NCI-H1694 treated with DMSO at 0.1 percent for 48 hours (cell line): ENCODE results near the gene LRMDA.
"Not testable (repeated sequence)": the region's sequence is repeated elsewhere in the genome, so short reads cannot be mapped to it uniquely, and the experiment has no call there.

Experiments
- DNase-seq: peaks from one replicate; lab custom pipeline; 2025; lab: John Stamatoyannopoulos, UW

The LRMDA gene

DNA sequence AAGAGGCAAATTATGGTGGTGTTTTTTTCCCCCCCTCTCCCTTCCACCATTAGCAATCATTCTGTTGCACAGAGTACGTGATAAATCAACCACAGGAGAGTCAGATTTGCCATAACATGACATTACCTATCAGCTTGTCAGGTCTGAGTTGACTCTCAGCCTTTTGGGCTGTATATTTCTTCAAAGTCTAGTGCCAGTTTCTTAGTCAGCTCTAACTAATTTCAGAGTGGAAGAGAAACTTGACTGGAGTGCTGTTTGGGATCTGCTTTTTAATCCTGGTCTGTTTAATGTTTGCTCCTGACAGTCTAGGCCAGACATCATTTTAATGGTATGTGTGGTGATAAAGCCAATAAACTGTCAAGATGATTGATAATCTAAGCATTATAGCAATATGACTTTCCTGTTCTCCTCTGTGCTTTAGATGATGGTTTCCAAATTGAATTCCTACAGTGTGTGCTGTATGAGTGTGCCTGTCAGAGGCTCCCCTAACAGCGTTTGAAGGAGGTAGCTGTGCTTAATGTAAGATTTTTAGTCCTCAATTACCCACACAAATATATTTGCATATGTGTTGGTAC is 76.9 kb downstream of the LRMDA start:
- peak; percentile 58 for DNase-seq

DNA sequence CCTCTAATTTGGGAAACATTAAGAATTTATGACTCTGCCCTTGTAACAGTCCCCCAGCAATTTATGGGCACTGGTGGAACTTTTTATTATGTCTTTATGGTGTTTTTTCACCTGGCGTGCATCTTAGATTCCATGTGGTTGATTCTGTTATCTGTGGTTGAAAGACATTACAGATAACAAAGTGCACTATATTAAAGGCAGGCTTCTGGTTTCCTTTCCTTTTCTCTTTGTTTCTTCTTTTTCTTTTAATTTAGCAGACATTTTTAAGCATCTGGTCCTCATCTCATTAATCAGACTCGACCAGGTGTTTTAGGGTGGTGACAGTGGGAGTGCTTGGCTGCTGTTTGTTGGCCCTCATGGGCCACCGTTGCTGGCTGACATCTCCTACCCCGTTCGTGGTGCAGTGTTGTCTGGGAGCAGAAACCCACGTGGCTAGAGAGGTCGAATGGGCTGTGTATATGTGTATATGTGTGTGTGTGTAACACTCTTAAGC is 77.4 kb downstream of the LRMDA start:
- peak; percentile 7 for DNase-seq

DNA sequence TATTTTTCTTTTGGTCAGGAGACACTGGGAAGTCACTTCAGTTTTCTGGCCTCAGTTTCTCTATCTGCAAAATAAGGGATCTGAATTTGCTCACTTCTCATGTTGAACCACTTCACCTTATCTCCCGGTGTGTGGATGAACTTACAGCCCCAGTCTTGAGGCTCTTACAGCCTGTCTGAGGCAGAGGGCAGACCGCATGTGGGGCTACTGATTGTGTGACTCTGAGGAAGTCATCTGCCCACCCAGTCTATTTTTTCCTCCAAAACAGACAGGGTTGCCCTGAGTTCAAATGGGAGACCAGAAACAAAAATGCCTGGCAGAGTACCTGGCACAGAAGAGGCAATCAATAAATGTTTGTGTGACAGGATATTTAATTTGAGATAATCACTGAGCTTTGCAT is 78.3 kb downstream of the LRMDA start:
- DNase-seq: no peak

DNA sequence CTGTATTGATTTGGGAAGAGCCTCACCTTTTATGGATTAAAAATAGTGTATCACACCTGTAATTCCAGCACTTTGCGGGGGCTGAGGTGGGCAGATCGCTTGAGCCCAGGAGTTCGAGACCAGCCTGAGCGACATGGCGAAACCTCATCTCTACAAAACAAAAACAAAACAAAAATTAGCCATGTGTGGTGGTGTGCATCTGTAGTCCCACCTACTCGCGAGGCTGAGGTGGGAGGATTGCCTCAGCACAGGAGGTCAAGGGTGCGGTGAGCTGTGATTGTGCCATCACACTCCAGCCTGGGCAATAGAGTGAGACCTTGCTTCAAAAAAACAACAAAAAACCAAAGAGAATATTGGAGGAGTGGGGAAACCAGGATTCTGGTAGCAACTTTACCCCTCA is 79.6 kb downstream of the LRMDA start:
- DNase-seq: no peak

DNA sequence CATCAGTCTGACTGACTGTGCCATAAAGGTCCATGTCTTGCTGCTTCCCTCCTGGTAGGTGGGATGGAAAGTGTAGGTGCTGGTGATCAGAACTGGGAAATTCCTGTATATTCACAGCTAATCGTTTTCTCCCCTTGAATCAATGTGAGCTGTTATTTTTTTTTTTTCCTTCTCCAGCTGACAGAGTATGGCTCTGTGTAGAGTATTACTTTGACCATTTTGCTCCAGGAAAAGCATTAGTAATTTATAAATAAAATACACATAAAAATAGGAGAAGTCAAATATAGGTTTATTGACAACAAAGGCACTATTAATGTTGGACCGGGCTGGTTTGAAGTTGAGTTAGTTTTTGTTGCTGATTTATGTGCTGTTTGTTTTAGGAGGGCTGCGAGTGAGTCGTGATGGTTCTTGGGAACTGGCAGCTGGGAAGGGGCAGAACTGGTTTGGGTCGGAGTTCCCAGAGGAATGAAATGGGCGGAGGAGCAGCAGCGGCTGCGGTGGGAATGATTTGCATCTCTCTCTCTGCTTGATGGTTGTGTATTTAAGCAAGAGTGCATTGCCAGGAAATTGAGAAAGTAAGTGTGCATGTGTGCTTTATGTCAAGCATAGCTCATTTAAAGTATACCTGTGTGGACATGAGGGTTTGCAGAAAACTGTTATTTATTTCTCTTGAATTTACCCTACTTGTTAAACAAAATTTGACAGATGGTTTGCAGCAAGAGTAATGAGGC is 80.9 kb downstream of the LRMDA start:
- DNase-seq: peak; percentile 60

DNA sequence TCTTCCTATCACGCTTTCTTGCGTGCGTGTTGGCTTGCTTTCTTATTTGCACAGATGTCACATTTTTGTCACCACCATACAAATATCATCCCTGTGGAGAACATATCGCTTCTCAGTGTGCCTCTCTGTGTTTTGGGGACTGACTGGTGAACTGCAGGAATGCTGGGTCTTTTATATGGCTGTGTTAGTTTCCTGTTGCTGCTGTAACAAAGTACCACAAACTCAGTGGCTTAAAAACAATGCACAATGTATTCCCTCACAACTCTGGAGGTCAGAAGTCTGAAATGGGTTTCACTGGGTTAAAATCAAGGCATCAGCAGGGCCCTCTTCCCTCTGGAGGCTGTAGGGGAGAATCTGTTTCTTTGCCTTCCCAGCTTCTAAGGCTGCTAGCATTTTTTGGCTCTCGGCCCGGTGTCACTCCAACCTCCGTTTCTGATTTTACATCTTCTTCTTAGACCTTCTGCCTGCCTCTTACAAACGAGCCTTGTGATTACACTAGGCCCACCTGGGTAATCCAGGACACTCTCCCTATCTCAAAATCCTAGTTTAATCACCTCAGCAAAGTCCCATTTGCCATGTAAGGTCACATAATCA is 82.0 kb downstream of the LRMDA start:
- peak; percentile 30 for DNase-seq

DNA sequence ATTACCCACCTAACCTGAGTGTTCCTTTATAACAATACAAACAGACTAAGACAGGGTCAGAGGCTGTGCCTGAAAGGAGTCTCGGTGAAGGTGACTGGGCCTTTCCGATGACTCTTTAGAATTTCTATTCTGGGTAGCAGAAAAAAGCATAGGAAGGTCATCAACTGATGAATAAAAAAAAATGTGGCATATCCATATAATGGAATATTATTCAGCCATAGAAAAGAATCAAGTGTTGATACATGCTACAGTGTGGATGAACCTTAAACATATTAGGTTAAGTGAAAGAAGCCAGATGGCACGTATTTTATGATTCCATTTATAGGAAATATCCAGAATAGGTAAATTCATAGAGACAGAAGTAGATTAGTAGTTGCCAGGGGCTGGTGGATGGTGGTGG is 83.4 kb downstream of the LRMDA start:
- DNase-seq: no peak

DNA sequence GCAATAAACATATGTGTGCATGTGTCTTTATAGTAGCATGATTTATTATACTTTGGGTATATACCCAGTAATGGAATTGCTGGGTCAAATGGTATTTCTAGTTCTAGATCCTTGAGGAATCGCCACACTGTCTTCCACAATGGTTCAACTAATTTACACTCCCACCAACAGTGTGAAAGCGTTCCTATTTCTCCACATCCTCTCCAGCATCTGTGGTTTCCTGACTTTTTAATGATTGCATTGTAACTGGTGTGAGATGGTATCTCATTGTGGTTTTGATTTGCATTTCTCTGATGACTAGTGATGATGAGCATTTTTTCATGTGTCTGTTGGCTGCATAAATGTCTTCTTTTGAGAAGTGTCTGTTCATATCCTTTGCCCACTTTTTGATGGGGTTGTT is 84.7 kb downstream of the LRMDA start:
- DNase-seq: not testable (repeated sequence)

DNA sequence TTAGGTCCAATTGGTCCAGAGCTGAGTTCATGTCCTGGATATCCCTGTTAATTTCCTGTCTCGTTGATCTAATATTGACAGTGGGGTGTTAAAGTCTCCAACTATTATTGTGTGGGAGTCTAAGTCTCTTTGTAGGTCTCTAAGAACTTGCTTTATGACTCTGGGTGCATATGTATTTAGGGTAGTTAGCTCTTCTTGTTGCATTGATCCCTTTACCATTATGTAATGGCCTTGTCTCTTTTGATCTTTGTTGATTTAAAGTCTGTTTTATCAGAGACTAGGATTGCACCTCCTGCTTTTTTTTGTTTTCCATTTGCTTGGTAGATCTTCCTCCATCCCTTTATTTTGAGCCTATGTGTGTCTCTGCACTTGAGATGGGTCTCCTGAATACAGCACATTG is 87.8 kb downstream of the LRMDA start:
- not testable (repeated sequence) for DNase-seq

DNA sequence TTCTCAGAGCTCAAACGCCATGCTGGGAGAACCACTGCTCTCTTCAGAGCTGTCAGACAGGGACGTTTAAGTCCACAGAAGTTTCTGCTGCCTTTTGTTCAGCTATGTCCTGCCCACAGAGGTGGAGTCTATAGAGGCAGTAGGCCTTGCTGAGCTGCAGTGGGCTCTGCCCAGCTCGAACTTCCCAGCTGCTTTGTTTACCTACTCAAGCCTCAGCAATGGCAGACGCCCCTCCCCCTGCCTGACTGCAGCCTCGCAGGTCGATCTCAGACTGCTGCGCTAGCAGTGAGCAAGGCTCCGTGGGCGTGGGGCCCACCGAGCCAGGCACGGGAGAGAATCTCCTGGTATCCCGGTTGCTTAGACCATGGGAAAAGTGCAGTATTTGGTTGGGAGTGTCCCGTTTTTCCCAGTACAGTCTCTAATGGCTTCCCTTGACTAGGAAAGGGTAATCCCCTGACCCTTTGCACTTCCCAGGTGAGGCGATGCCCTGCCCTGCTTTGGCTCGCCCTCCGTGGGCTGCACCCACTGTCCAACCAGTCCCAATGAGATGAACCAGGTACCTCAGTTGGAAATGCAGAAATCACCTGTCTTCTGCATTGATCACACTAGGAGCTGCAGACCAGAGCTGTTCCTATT is 89.9 kb downstream of the LRMDA start:
- DNase-seq: not testable (repeated sequence)

DNA sequence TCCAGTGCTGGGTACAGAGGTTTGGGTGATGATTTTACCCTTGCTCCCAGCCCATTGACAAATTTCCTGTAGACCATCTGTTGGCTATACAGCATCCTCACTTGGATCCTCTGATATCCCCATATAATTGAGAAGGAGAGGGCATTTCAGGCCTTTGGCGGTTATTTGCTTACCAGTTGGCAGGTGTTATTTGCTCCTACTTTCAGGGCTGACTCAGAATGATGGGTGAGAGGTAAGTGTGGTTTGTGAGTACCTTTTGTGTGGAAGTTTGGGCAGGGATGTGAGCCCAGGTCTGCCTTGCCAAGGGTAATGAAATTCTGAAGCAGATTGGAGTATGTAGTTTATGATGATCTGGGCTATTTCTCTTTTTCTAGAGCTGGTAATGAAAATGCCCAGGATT is 93.6 kb downstream of the LRMDA start:
- DNase-seq: no peak

DNA sequence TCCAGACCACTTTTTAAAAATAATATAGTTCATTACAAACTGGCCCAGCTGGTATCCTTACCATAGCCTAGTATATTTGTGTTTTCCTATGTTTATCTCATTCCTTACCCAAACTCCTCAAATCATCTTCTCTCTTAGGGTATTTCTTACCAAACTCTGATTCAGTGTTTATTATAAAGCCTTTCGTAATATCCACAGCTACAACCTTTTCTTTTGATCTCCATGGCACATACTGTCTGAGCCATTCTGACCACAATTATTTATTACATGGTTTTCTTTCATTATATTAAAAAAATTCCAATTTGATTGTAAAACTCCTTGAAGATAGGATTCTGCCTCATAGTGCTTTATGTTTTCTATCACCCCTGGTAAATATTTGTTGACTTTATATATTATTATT is 94.2 kb downstream of the LRMDA start:
- no peak for DNase-seq

DNA sequence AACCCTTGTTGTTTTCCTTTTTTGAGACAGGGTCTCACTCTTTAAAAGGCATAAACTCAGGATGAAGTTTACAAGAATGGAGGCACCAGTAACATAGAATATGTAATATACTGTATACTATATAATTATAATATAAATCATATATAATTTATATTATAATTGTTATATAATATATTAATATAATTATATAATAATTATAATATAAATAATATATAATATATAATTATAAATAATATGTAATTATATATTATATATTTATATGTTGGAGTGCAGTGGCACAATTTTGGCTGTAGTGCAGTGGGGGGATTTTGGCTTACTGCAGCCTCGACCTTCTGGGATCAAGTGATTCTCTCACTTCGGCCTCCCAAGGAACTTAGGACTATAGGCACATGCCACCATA is 96.1 kb downstream of the LRMDA start:
- DNase-seq: no peak

DNA sequence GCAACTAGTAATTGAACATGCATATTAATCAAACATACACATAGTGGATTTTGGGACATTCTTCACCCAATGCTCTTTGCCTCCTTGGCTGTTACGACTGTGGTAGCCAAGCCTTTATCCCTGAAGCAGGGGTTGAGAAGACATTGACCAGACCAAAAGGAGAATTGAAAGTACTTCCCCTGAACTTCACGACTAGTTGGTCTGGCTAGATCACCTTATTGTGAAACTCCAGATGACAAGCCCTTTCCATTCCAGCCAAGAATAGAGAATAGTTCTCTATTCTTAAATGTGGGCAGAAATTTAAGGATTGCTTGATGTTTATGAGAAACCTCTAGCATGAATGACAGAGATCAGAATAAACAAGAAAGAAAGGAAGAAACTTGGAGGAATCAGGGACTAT is 97.0 kb downstream of the LRMDA start:
- no peak for DNase-seq

DNA sequence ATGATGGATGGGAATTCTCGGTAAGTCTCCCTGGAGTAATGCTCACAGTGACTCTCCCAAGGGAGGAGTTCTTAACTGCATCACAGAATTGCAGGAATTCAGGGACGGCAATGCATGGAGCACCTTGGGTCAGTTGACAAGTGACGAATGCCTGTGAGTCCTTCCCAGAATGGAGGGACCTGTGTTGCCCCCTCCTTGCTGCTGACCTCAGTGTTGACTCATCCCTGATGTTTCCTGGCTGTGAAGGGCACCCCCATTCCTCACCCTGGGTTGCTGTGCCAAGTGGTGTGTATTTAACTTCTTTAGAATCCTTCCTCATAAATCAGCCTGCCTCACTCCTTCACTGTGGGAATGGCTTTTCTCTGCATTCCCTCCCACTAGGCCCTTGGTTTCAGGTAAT is 98.9 kb downstream of the LRMDA start:
- DNase-seq: no peak

DNA sequence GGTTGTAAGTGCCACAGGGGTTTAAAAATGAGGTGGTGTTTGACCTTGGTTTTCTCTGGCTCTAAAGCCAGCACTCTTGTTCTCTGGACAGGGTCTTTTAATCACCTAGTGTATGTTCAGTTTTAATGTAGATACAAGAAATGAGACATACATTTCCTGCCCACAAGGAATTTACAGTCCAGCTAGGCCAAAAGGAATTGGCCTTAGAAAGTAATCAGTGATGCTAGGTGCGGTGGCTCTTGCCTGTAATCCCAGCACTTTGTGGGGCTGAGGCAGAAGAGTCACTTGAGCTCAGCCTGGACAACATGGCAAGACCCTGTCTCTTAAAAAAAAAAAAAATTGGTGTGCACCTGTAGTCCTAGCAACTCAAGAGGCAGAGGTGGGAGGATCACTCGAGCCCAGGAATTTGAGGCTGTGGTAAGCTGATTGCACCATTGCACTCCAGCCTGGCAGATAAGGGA is 100.2 kb downstream of the LRMDA start:
- DNase-seq: no peak

DNA sequence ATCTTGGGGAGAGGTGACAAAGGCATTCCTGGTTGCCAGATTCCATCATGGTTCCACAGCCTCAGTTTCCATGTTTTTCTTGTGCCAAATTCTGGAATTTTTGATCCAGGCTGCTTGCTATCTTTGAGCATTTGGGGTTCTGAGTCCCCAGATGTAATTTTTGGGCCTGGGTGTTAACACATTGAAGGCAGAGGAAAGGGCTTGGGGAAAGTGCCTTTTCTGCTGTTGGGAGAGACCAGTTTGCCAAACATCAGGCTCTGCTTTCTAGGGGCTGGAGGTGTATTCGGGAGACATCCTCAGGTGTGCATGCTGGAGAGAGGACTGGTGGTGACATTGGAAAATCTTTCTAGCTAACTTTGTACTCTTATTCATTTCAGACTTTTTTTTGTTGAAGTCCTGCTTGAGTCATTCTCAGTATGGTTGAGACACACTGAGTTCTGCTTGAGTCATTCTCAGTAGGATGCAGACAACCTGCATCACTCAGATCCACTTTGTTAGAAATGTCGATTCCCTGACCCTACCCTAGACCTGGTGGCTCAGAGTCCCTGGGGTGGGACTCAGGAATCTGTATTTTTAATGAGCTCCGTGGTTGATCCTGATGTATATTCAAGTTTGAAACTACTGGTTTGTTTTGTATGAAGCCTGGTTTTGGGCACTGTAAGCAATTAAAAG is 101.0 kb downstream of the LRMDA start:
- no peak for DNase-seq

DNA sequence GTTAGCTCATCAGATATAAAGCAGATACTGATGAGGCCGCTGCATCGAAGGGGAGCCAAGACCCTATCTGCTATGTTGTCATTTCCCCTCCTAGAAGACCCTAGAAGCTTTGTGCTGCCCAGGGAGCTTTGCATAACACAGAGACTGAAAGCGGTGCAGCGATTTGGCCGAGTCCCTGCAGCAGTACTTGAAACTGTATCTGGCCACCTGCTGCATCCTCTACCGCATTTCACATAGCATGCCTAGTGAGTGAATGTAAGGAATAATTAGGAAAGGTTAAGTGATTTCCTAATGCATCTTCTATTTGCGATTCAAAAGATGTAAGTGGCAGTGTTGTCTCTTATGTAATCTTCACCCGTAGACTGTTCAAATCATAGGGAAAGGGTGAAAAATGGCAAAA is 106.7 kb downstream of the LRMDA start:
- DNase-seq: no peak

DNA sequence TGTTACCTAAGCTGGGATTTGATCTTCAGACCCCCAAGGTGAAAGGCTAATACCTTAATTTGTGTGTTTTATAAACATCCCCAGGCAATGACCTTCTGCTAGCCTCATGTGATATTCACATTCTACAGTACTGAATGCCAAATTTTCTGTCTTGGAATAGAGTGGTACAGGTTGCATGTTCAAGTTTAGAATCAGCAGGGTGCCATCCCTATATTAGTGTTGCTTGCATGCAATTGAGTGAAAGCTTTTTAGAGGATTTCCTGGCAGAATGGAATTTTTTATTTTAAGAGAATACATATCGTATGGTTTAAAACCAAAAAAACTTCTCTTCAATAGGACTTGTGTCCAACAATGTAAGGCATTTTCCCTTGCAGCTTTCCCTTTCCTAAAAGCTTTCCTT is 107.3 kb downstream of the LRMDA start:
- DNase-seq: no peak

DNA sequence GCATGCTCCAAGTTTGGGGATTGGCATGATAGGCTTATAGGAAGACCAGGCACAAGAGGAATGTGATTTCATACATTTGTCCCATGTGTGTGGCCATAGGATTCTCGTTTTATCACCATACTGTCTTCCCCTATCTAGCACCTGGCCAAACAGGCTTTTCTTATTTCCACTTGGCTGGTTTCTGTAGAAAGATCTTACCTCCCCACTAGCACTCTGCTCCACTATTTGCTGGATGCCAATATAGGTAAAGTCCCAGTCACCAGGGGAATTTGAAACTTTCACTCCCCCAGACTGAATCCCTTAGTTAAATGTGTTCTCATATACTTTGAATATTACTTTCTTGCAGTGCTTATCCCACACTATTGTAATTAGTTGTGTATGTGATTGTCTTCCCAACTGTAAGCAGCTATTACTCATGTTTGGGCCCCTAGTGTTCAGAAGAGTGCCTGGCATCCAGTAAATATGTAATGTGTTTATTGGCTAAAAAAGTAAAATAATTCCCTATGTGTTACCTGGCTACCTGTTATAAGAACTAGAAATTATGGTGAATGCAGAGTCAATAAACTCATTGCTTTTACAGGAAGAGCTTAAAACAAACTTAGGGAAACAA is 109.0 kb downstream of the LRMDA start:
- no peak for DNase-seq

DNA sequence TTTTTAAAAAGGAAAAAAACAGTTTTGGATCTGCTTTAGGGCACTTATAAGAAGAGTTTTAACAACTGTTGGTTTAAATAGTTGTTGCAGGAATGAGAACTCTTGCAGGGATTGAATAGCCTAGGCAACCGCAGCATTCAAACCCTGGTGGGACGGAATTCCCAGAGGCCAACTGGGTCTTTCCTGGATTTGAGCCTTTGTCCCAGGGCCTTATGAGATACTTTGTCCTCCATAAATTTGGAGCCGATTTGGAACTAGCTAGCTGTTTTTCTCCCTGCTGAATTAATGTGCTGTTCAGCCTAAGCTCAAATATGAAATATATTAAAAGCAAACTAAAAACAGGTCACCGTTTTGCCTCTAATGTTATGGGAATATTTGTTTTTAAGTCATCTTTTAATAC is 109.6 kb downstream of the LRMDA start:
- no peak for DNase-seq

DNA sequence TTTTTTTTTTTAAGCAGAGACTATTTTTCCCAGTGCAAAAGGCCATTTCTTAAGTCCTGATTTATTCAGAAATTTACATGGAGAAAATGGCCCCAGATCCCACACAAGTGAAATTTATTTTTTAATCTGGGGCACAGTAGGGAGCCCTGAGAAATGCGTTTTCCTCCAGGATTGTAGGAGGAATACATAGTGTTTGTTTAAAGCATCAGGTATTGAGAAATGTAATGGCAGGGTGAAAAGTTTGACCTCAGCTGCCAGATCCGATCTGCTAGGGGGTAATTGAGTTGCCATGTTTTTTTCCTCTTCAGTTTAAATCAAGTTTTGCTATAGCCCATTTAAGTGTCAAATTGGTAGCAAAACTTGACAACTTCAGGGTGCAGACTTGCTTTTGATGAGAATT is 110.0 kb downstream of the LRMDA start:
- DNase-seq: no peak
